Liver (tissue), 9 donors: Measurements from ENCODE around the gene AIG1. TPM values are rescaled to one million over a fixed set of nuclear protein-coding genes. Genes with fewer than 3 reads are reported as not detected.
A peak's percentile ranks its signal among the peaks of the same experiment; 100 is the strongest.
"Not testable (repeated sequence)": the region's sequence is repeated elsewhere in the genome, so short reads cannot be mapped to it uniquely, and the experiment has no call there.

Experiments
- DNase-seq: peaks from one replicate; pipeline ENCODE4 v3.0.0-alpha.2; 2017; ENCODE audit warnings: low spot score
- H3K27ac ChIP-seq, 2 donors: one replicate each; pipeline ENCODE4 v1.7.0; 2013; ENCODE audit warnings: inconsistent platforms in 2 of 2, low read length in 2 of 2, control low read depth in 1 of 2, low read depth in 1 of 2, mild to moderate bottlenecking in 1 of 2
- H3K27me3 ChIP-seq, 4 donors: one replicate each; pipeline versions ENCODE4 v1.6.1 to v1.7.0; 2013; ENCODE audit warnings: low read length in 3 of 4, inconsistent platforms in 1 of 4, mild to moderate bottlenecking in 1 of 4, moderate library complexity in 1 of 4; ENCODE audit not compliant: control insufficient read depth in 4 of 4, insufficient read depth in 4 of 4
- H3K36me3 ChIP-seq, 4 donors: one replicate each; pipeline versions ENCODE4 v1.6.1 to v1.7.0; 2013; ENCODE audit warnings: low read length in 3 of 4, mild to moderate bottlenecking in 3 of 4, low read depth in 1 of 4, moderate library complexity in 1 of 4; ENCODE audit not compliant: control insufficient read depth in 4 of 4, insufficient read depth in 3 of 4
- H3K4me1 ChIP-seq, 4 donors: one replicate each; pipeline versions ENCODE4 v1.6.1 to v1.7.0; 2013; ENCODE audit warnings: low read length in 3 of 4, mild to moderate bottlenecking in 3 of 4, moderate library complexity in 1 of 4; ENCODE audit not compliant: control insufficient read depth in 4 of 4, insufficient read depth in 4 of 4
- H3K4me3 ChIP-seq, 3 donors: one replicate each; pipeline versions ENCODE4 v1.6.1 to v1.7.0; 2013; ENCODE audit warnings: low read length in 3 of 3, control low read depth in 1 of 3, low read depth in 1 of 3, mild to moderate bottlenecking in 1 of 3
- H3K9ac ChIP-seq, 2 donors: one replicate each; pipeline ENCODE4 v1.7.0; 2013; ENCODE audit warnings: low read length in 2 of 2, mild to moderate bottlenecking in 2 of 2, moderate library complexity in 2 of 2, control low read depth in 1 of 2, low read depth in 1 of 2
- H3K9me3 ChIP-seq, 4 donors: one replicate each; pipeline versions ENCODE4 v1.6.1 to v1.7.0; 2013; ENCODE audit warnings: low read length in 3 of 4; ENCODE audit not compliant: control insufficient read depth in 4 of 4
- ATF3 ChIP-seq: IDR thresholded peaks from 2 replicates; pipeline ENCODE4 v1.6.1; 2016; ENCODE audit warnings: antibody characterized with exemption
- FOXA2 ChIP-seq: IDR thresholded peaks from 2 replicates; pipeline ENCODE4 v1.6.1; 2016; ENCODE audit warnings: antibody characterized with exemption
- HNF4G ChIP-seq: IDR thresholded peaks from 2 replicates; pipeline ENCODE4 v1.6.1; 2016; ENCODE audit warnings: antibody characterized with exemption
- JUND ChIP-seq, 2 donors: IDR thresholded peaks; 2 replicates each; pipeline ENCODE4 v1.6.1; 2016; ENCODE audit warnings: antibody characterized with exemption in 2 of 2
- NR2F2 ChIP-seq: IDR thresholded peaks from 2 replicates; pipeline ENCODE4 v1.6.1; 2016; ENCODE audit warnings: antibody characterized with exemption
- RAD21 ChIP-seq, 2 donors: IDR thresholded peaks; 2 replicates each; pipeline ENCODE4 v1.6.1; 2016; ENCODE audit warnings: antibody characterized with exemption in 2 of 2, mild to moderate bottlenecking in 2 of 2
- REST ChIP-seq: IDR thresholded peaks from 2 replicates; pipeline ENCODE4 v1.6.1; 2016; ENCODE audit warnings: antibody characterized with exemption, mild to moderate bottlenecking
- RXRA ChIP-seq, 2 donors: IDR thresholded peaks; 2 replicates each; pipeline ENCODE4 v1.6.1; 2017 to 2018; ENCODE audit warnings: antibody characterized with exemption in 2 of 2, mild to moderate bottlenecking in 1 of 2
- SP1 ChIP-seq: IDR thresholded peaks from 2 replicates; pipeline ENCODE4 v1.6.1; 2018; ENCODE audit warnings: antibody characterized with exemption, mild to moderate bottlenecking
- TAF1 ChIP-seq: conservative IDR thresholded peaks from 2 replicates; pipeline ENCODE4 v1.6.1; 2016; ENCODE audit warnings: antibody characterized with exemption, mild to moderate bottlenecking
- WGBS: extraction: QIAGEN DNeasy Blood & Tissue Kit; methylation state at CpG from one replicate; pipeline ENCODE4 v1.1.7; 2013; 5-methylcytosine and 5-hydroxymethylcytosine counted together
- polyA plus RNA-seq, 2 donors: library from polyadenylated mRNA; stranded (reverse) in 1 of 2; unstranded in 1 of 2; fragments of 200-250 nt in 1 of 2; fragments of >200 nt in 1 of 2; fragmentation: Nextera tagmentation in 1 of 2; extraction: Ambion mirVana in 1 of 2; gene quantifications; one replicate each; pipeline versions ENCODE4 v1.2.1 to v1.2.3, GENCODE V29; 2013 to 2015
- total RNA-seq, 2 donors: library from RNA; depleted of rRNA; stranded (reverse); fragments of >200 nt; gene quantifications; one replicate each; pipeline ENCODE4 v1.2.3, GENCODE V29; 2014
- TF ChIP-seq, protein P1 (sequence below): IDR thresholded peaks from 2 replicates; pipeline ENCODE4 v1.6.1; 2016; ENCODE audit warnings: antibody characterized with exemption
- TF ChIP-seq, protein P2 (sequence below): IDR thresholded peaks from 2 replicates; pipeline ENCODE4 v1.6.1; 2016; ENCODE audit warnings: antibody characterized with exemption
- TF ChIP-seq, protein P3 (sequence below): fragments of 150-350 bp; IDR thresholded peaks from 2 replicates; pipeline ENCODE4 v1.5.1; 2017; ENCODE audit warnings: improper control_type of control experiment, low read depth, low read length; ENCODE audit not compliant: missing input control
- donor health status: healthy.
- donor health status: healthy.
- donor health status: healthy.
- donor health status: healthy.
- donor health status: healthy.

Gene AIG1
- total and polyA plus RNA-seq, 4 donors: 74.8 to 169 (median 121) TPM

DNA sequence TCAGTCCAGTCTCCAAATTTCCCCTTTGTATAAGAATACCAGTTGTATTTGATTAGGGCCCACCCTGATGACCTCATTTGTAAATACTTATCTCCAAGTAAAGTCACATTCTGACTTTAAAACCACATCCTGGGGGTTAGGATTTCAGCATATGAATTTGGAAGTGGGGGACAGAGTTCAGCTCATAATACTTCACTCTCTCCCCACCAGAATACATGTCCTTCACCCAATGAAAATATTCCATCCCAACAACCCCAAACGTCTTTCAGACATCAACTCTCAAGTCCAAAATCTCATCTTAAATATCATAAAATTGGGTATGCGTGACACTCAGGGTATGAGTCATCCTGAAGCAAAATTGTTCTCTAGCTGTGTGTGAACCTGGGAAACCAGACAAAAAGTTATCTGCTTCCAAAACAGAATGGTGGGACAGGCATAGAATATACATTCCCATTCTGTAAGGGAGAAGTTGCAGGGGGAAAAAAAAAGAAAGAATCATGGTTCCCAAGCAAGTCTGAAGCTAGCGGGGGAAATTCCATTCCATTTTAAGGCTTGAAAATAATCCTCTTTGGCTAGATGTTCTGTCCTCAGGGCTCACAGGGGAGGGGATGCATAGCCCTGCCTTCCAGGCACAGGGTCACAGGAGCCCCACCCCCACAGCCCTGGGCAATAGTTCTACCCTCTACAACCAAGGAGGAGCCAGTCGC, 275.9 kb downstream of the AIG1 start:
- H3K36me3 ChIP-seq: peaks cover 0 to 25% (median 18%) of the 10 kb centered on the region in 4 donors
- no peaks in the 10 kb centered on the region for H3K27me3 ChIP-seq
- no peaks in the 10 kb centered on the region for H3K4me1 ChIP-seq
- no peaks in the 10 kb centered on the region for H3K9me3 ChIP-seq
- no peak for DNase-seq
- no peak for TF ChIP-seq RXRA (IDR thresholded peaks at IDR 0.05)
- TF ChIP-seq TAF1: no peak
- no peak for TF ChIP-seq JUND (IDR thresholded peaks at IDR 0.05)
- no peak overlapping the region for H3K27ac ChIP-seq
- no peak overlapping the region for H3K4me3 ChIP-seq
- 92% methylated on average over 4 of the region's 4 CpGs for WGBS
- no peak overlapping the region for H3K9ac ChIP-seq

GRCh38 chr6:143337201-143337949, 276.7 kb downstream of the AIG1 start:
- peak; percentile 48 for DNase-seq

GRCh38 chr6:143339223-143339622, 278.5 kb downstream of the AIG1 start:
- Histone ChIP-seq H3K36me3 (peaks cover 0 to 15% (median 8%) of the 10 kb centered on the region in 4 donors), H3K4me1 (no peaks in the 10 kb centered on the region), H3K4me3 (no peak overlapping the region), H3K9me3 (no peaks in the 10 kb centered on the region), H3K9ac (no peak overlapping the region), H3K27ac (no peak overlapping the region), H3K27me3 (no peaks in the 10 kb centered on the region)
- TF ChIP-seq, protein P1, sequence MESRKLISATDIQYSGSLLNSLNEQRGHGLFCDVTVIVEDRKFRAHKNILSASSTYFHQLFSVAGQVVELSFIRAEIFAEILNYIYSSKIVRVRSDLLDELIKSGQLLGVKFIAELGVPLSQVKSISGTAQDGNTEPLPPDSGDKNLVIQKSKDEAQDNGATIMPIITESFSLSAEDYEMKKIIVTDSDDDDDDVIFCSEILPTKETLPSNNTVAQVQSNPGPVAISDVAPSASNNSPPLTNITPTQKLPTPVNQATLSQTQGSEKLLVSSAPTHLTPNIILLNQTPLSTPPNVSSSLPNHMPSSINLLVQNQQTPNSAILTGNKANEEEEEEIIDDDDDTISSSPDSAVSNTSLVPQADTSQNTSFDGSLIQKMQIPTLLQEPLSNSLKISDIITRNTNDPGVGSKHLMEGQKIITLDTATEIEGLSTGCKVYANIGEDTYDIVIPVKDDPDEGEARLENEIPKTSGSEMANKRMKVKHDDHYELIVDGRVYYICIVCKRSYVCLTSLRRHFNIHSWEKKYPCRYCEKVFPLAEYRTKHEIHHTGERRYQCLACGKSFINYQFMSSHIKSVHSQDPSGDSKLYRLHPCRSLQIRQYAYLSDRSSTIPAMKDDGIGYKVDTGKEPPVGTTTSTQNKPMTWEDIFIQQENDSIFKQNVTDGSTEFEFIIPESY: no peak
- no peak for TF ChIP-seq TAF1
- no peak for TF ChIP-seq SP1
- no peak for TF ChIP-seq JUND (IDR thresholded peaks at IDR 0.05)
- no peak for TF ChIP-seq REST
- TF ChIP-seq ATF3: no peak
- TF ChIP-seq RAD21 (IDR thresholded peaks at IDR 0.05): no peak
- no peak for TF ChIP-seq HNF4G
- TF ChIP-seq NR2F2: no peak
- TF ChIP-seq FOXA2: no peak
- TF ChIP-seq, protein P2, sequence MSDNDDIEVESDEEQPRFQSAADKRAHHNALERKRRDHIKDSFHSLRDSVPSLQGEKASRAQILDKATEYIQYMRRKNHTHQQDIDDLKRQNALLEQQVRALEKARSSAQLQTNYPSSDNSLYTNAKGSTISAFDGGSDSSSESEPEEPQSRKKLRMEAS: no peak
- DNase-seq: no peak

More at GRCh38 chr6:143337201-143337949, 276.7 kb downstream of the AIG1 start:
- Histone ChIP-seq H3K4me3 (no peak overlapping the region), H3K27me3 (no peaks in the 10 kb centered on the region), H3K4me1 (no peaks in the 10 kb centered on the region), H3K9me3 (no peaks in the 10 kb centered on the region), H3K9ac (no peak overlapping the region), H3K36me3 (peaks cover 0 to 25% (median 18%) of the 10 kb centered on the region in 4 donors), H3K27ac (no peak overlapping the region)
- TF ChIP-seq, protein P3, sequence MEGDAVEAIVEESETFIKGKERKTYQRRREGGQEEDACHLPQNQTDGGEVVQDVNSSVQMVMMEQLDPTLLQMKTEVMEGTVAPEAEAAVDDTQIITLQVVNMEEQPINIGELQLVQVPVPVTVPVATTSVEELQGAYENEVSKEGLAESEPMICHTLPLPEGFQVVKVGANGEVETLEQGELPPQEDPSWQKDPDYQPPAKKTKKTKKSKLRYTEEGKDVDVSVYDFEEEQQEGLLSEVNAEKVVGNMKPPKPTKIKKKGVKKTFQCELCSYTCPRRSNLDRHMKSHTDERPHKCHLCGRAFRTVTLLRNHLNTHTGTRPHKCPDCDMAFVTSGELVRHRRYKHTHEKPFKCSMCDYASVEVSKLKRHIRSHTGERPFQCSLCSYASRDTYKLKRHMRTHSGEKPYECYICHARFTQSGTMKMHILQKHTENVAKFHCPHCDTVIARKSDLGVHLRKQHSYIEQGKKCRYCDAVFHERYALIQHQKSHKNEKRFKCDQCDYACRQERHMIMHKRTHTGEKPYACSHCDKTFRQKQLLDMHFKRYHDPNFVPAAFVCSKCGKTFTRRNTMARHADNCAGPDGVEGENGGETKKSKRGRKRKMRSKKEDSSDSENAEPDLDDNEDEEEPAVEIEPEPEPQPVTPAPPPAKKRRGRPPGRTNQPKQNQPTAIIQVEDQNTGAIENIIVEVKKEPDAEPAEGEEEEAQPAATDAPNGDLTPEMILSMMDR: peak; percentile 26
- TF ChIP-seq RAD21 (IDR thresholded peaks at IDR 0.05): peak; percentile 37 to 65
- TF ChIP-seq, protein P2: no peak
- 91% methylated on average over 17 of the region's 17 CpGs for WGBS

GRCh38 chr6:143345477-143345876, 284.8 kb downstream of the AIG1 start:
- H3K4me3 ChIP-seq, DNase-seq, H3K4me1 ChIP-seq, H3K36me3 ChIP-seq, H3K9me3 ChIP-seq, H3K9ac ChIP-seq, H3K27ac ChIP-seq, H3K27me3 ChIP-seq: not testable (repeated sequence)
- 99% methylated on average over 7 of the region's 7 CpGs for WGBS
